OCI-LY3 (cell line): ENCODE data around the gene RRP36.

Experiments
- EZH2phosphoT487 ChIP-seq: fragments of 200-600 bp; shearing (Covaris generic); IDR thresholded peaks from 2 replicates; pipeline ENCODE4 v1.6.1; 2018; ENCODE audit warnings: antibody characterized with exemption, mixed run types, low read depth
- TF ChIP-seq, protein P1 (sequence below): fragments of 200-600, 300-600 bp; sonication (generic); IDR thresholded peaks from 2 replicates; pipeline ENCODE4 v1.5.1; 2014; ENCODE audit warnings: antibody characterized with exemption, low read length, low read depth

DNA sequence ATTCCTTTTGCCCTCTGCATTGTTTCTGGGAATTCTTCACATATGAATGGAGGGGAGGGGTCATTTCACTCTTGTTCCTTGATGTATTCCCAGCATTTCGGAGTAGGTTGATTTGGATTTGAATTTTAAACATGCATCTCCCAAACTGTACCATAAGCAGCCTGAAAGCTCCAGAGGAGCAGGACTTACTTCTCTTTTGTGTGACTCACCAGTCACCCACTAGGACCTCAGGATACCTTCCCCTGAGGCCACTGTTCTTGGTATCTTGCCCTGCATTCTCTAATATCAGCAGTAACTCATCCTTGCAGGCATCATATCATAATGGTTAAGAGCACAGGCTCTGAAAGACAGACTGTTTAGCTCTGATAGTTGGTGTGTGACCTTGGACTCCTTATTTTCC is 37.1 kb downstream of the RRP36 start:
- TF ChIP-seq, protein P1, sequence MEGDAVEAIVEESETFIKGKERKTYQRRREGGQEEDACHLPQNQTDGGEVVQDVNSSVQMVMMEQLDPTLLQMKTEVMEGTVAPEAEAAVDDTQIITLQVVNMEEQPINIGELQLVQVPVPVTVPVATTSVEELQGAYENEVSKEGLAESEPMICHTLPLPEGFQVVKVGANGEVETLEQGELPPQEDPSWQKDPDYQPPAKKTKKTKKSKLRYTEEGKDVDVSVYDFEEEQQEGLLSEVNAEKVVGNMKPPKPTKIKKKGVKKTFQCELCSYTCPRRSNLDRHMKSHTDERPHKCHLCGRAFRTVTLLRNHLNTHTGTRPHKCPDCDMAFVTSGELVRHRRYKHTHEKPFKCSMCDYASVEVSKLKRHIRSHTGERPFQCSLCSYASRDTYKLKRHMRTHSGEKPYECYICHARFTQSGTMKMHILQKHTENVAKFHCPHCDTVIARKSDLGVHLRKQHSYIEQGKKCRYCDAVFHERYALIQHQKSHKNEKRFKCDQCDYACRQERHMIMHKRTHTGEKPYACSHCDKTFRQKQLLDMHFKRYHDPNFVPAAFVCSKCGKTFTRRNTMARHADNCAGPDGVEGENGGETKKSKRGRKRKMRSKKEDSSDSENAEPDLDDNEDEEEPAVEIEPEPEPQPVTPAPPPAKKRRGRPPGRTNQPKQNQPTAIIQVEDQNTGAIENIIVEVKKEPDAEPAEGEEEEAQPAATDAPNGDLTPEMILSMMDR = no peak
- TF ChIP-seq EZH2phosphoT487 = no peak
